GM18861 (cell line): ENCODE measurements around the gene IQSEC3.
"Not testable (repeated sequence)": the region's sequence is repeated elsewhere in the genome, so short reads cannot be mapped to it uniquely, and the experiment has no call there.

ENCODE experiments used
- ATAC-seq: cut with Tn5 transposase; IDR thresholded peaks from one replicate; pipeline ENCODE4 v1.9.1; 2021; ENCODE audit not compliant: unreplicated experiment

Gene IQSEC3

DNA sequence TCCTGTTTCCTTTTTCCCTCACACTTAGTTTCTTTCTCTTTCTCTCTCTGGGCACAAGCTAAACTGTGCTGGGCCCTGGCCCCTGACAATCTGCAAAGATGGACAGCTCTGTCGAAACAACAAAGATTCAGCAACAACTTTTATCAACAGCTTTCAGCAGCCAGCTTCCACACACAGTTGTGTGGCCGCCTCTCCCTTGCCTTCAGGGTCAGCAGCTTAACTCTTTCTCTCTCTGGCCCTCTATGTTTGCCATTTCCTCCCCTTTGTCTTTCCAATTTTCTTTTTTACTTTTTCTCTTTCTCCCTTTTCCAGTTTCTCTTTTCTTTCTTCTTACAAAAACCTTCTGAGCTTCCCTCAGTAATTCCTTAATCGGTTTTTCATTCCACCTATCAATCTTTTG lies 43.3 kb downstream of the IQSEC3 start:
- ATAC-seq = no peak

DNA sequence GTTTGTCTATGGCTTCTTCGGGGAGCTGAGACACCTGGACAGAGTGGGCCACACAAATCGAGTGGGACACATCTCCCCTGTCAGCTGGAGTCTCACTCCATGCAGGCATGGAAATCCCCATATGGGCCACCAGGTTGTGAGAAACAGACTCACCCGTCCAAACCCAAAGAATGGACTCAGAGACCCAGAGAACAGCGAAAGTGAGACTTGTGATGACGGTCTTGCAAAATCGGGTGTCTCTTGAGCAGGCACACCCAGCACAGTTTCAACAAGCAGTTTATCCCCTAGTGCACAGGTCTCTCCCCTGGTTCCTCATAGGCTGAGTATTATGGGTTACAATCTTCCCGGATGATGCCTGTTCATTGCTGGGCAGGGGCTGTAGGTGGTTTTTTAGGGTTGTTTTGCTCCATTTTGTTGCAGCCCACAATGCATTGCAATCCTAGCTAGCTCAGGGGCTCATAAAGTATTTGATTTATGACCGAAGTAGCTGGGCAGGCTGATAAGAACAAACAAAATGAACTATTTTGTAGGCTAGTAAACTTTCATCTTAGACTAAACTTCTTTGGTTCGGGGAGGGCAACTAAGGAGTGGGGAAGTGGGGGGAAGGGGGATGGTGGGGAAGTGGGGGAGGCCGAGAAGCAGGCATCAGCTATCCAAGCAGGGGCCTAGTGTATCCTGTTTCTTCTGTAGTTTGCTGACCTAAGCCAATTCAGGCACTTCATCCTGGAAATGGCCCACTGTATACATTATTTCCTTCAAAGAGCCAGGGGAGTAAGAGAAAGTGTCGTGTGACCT lies 45.3 kb downstream of the IQSEC3 start:
- no peak for ATAC-seq

DNA sequence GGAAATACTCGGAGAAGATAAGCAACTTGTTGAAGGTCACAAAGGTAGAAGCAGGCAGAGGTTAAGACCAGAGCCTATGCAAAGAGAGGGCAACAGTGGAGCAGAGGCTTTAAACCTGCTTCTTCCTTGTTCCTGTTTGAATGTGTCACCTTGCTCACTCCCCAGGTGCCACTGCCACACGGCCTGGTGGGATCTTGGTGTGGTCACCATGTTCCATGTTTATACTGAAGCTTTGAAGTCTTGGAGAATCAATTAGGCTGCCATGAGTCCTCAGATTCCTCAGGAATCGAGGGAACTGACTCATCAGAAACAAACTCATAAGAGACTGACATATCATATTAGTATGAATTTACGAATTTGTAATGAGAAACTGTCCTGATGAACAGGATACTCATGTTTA lies 46.8 kb downstream of the IQSEC3 start:
- no peak for ATAC-seq

GRCh38 chr12:114626-115211 lies 48.2 kb downstream of the IQSEC3 start:
- no peak for ATAC-seq

GRCh38 chr12:115518-115917 lies 49.0 kb downstream of the IQSEC3 start:
- ATAC-seq = no peak

DNA sequence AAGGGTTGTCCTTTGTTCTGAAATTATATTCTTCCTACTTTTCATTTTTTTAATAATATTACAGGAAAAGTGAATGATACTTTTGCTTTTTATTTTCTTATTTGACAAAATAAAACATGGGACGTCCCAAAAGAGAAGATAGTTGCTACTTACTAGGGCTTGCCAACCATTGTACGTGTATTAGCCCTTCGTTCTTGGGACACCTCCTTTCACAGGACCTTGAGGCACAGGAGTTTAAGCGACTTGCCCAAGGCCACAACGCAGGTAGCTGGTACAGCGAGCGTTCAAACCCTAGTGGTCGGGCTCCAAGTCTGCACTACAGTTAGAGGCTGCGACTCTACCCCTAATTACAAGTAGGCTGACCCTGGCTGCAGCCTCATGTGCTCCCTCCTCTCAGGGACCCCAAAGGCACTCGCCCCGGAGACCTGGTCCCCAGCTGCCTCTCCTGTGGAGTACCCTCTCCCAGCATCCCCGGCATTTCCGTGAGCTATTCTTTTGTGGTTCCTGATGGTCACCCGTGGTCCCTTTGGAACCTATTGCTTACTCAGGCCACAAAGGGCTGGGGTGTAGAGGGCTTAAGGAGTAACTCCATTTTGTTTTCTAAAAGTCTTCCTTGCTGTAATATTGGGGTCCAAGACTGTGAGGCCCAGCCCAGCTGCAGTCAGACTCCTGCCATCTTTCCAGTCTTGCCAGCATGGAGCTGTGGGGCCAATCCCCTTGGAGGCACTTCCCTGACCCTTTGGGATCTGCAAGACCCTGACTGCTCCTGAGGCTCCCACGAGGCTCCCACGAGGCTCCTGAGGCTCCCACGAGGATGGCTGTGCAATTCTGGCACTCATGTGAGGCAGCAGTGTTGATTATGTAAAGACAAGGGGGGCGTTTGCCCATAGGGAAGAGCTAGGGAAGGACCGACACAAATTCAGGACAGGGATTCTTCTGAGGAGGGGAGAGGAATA lies 49.7 kb downstream of the IQSEC3 start:
- ATAC-seq = no peak

DNA sequence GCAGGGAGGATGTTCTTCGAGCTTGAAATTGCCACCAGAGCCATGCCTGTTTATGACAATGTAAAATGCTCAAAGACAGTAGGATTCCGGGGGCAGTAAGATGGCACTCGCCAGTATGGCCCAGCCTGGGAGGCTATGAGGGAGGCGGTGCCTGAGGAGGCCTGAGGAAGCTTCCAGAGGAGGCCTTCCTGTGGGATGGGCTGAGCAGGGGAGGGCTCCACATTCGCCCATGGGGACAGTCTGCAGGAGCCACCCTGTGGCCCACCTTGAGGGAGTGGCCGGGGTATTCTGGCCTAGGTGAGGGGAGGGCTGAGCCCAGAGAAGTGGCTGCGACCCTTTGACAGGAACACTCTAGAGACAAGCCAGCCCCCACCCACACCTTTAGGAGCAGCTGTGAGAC lies 50.7 kb downstream of the IQSEC3 start:
- ATAC-seq = no peak

DNA sequence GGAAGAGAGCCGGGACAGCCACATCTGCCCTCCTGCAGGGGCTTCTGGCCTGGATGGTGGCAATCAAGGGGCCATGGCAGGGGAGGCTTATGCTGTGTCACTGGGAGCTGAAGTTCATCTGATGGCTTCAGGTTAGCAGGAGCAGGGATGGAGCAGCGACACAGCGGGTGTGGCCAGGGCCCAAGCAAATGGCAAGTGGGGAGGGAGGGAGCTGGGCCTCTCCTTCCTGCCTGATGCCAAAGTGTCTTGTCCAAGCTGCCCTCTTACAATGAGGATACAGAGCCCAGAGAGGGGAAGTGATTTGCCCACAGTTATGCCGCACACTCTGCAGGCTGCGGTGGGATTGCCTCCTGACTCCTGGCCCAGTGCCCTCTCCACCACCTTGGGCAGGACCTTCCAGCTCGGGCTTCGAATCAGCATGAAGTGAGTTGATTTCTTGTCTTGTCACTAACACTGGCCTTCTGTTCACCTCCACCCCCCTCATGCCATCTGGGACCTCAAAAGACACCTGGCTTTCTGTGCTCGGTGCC lies 51.3 kb downstream of the IQSEC3 start:
- no peak for ATAC-seq

DNA sequence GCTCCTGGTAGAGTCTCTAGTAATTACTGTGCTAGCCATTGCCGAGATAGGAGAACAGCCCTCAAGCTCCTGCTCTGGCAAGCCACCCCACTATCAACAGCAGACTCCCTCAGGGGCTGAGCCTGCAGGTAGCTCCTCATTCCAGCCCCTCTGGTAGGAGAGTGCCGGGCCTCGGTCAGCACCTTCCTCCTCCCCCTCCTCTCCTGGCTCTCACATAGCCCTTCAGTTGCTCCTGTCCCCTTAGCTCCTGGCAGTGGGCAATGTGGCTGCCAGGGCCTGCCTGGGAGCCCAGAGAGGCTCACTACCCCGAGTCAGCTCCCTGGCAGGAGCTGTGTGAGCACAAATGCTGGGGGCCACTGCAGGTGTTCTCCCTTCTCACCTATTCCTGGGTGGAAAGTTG lies 52.0 kb downstream of the IQSEC3 start:
- ATAC-seq = no peak

DNA sequence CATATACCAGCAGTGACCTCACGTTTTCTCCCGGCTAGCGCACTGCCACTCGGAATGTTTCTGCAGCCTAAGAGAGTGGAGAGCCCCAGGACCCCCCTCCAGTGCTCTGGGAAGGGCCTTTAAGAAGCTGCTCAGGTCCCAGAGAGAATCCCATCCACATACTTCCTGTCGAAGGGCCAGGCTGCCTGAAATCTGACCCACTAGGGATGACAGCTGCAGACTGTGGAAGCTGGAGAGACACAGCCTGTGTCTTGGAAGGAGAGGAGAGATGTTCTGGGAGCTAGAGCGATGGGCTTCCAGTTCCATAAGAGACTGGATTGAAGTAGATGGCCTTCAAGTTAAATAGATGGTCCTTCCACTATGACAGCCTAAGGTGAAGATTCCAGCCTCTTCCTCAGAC lies 54.4 kb downstream of the IQSEC3 start:
- no peak for ATAC-seq

- no peak for ATAC-seq
Measured at GRCh38 chr12:121647-122046, 55.1 kb downstream of the IQSEC3 start.

DNA sequence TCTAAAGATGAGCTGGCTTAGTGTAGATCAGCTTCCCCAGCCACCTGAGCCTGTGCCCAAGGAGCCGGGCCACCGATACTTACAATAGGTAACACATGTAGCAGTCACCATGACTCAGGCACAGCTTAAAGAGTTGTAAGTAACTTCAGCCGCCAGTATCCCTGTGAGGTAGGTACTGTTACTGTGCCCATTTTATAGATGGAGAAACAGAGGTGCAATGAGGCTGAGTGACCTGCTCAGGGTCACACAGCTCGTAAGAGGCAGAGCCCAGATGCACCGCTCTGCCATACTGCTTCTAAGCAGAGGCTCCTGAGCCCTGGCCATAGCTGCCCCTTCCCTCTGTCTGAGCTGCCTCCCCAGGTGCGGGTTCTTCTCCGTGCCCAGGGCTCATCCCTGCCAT lies 58.5 kb downstream of the IQSEC3 start:
- ATAC-seq = no peak

- ATAC-seq = no peak
Measured at GRCh38 chr12:125566-125965, 59.0 kb downstream of the IQSEC3 start.

DNA sequence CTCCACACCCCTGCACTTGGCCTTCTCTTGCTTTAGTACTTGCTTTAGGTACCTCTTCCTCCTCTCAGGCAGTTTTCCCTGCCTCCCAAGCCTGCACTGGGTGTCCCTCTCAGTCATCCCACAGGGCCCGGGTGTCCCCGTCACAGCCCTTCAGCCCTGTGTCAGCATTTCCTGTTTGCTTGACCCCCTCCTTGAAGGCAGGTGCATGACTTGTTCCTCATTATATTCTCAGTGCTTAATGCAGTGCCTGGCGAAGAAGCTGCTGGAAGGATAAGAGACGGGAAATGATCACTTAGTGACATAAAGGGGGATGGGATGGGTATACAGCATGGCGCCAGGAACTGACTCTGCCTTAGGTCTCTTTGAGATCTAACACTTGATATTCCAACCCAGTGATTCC lies 61.5 kb downstream of the IQSEC3 start:
- ATAC-seq = no peak

DNA sequence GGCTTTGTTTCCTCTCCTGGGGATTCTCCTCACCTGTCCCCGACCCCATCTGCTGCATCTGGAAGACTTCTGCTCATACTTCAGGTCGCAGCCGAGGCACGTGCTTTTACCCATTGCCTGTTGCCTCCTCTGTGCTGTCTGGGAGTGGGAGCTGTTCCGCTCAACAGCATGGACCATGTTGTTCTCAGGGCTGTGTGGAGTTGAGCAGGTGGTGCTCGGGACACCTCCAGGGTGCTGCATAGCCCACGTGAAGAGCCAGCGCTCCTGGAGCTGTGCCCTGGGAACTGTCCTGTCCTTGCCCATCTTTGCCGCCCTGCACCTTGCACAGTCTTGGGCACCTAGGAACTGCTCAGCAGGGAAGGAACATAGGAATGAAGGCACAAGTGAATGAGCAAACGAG lies 62.4 kb downstream of the IQSEC3 start:
- no peak for ATAC-seq

DNA sequence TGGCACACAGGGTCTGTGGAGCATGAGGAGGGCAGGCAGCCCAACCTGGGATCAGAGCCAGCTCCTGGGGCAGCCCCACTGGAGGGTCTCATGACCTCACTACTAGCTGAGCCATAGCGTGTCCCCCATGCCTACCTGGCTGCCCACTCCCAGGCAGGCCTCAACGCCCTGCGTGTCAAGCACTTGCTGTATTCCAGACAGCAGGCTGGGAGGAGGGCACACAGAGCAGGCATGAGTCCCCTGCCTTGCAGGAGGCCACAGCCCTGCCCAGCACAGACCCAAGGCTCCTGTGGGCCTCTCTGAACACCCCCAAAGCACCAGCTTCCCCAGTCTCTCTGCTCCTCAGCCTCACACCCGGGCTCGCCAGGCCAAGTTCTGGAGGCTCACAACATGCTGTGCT lies 64.0 kb downstream of the IQSEC3 start:
- ATAC-seq = no peak

- ATAC-seq = no peak
Measured at GRCh38 chr12:131008-131407, 64.4 kb downstream of the IQSEC3 start.

GRCh38 chr12:131732-132495 lies 65.3 kb downstream of the IQSEC3 start:
- ATAC-seq = no peak

- not testable (repeated sequence) for ATAC-seq
Measured at GRCh38 chr12:133616-134232, 67.2 kb downstream of the IQSEC3 start.

- ATAC-seq = no peak
Measured at GRCh38 chr12:135138-135537, 68.6 kb downstream of the IQSEC3 start.
